ENCODE measurements around the gene CLIC5. TPM values are rescaled to one million over a fixed set of nuclear protein-coding genes. Genes with fewer than 3 reads are reported as not detected.

The CLIC5 gene
- total RNA-seq, 4 donors from 2014 or later: 0.56 to 1.3 (median 1.2) TPM

DNA sequence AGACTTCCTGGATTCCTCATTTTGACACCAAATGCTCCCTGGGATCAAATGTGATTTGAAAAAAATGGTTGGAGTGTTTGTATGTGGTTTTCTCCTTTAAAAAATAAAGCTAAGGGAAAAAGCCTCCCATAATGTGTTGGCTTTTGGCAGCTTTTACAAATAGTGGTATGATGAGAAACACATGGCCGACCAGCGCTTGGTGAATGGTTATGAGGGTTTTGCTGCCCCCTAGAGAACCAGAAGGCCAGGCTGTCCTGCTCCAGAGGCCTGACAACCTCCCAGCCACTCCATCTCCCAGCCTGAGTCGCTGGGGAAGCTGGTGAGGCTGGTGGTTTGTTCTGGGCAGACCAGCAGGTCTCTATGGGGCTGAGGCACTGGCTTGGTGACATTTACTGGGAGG is 69.3 kb downstream of the CLIC5 start:
- H3K9me3 ChIP-seq: no peaks in the 10 kb centered on the region
- WGBS, 2 donors: 68 to 82% methylated on average over 2 to 3 of the region's 3 CpGs
- H3K4me1 ChIP-seq: no peaks in the 10 kb centered on the region
- intact Hi-C loops (cut with DNase I): no loop called here
- no peak overlapping the region for H3K4me3 ChIP-seq
- TF ChIP-seq POLR2A (IDR thresholded peaks at IDR 0.05): no peak
- TF ChIP-seq, protein P1, sequence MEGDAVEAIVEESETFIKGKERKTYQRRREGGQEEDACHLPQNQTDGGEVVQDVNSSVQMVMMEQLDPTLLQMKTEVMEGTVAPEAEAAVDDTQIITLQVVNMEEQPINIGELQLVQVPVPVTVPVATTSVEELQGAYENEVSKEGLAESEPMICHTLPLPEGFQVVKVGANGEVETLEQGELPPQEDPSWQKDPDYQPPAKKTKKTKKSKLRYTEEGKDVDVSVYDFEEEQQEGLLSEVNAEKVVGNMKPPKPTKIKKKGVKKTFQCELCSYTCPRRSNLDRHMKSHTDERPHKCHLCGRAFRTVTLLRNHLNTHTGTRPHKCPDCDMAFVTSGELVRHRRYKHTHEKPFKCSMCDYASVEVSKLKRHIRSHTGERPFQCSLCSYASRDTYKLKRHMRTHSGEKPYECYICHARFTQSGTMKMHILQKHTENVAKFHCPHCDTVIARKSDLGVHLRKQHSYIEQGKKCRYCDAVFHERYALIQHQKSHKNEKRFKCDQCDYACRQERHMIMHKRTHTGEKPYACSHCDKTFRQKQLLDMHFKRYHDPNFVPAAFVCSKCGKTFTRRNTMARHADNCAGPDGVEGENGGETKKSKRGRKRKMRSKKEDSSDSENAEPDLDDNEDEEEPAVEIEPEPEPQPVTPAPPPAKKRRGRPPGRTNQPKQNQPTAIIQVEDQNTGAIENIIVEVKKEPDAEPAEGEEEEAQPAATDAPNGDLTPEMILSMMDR (IDR thresholded peaks at IDR 0.05): no peak
- H3K27ac ChIP-seq: no peak overlapping the region
- no peak for DNase-seq
- H3K36me3 ChIP-seq: no peaks in the 10 kb centered on the region
- H3K27me3 ChIP-seq: peaks cover 0 to 4% (median 0%) of the 10 kb centered on the region in 4 donors

DNA sequence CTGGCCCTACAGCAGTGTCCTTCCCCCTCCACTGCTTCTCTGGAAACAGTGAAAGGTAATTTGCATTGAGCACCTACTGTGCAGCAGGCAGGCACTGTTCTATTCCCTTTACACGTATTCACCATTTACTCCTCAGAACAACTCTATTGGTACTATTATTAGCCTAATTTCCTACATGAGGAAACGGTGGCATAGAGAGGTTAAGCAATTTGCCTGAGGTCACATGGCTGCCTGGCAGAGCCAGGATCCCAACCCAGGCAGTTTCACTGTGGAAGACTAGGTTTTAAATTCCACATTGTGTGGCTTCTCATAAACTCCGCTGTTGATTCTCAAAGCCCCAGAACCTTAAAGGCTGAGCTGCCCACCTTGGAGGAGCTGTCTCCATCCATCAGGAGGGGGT is 72.7 kb downstream of the CLIC5 start:
- no peak for TF ChIP-seq POLR2A (IDR thresholded peaks at IDR 0.05)
- TF ChIP-seq, protein P1 (IDR thresholded peaks at IDR 0.05): no peak
- no peaks in the 10 kb centered on the region for H3K4me1 ChIP-seq
- intact Hi-C loops (cut with DNase I): no loop called here
- H3K27ac ChIP-seq: no peak overlapping the region
- no peaks in the 10 kb centered on the region for H3K36me3 ChIP-seq
- 59 to 72% methylated on average over 3 of the region's 3 CpGs for WGBS, 2 donors
- no peak for DNase-seq
- no peaks in the 10 kb centered on the region for H3K27me3 ChIP-seq
- H3K4me3 ChIP-seq: no peak overlapping the region
- no peaks in the 10 kb centered on the region for H3K9me3 ChIP-seq

DNA sequence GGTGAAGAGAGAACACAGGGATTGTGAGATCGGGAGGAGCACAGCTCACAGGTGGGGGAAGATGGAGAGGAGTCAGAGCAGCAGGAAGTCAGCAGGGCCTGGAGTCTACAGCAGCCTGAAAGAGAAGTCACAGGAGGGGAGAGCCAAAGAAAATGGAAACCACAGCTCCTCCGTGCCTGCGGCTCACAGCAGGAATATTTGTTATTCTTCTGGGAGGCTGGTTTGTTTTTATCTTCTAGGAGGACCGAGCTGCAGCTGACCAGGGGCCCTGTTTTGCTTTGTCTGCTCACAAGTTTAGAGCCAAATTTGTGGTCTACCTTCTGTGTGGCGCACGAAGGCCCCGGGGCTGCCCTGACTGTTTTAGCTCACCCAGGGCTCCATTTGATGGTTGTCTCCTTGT is 81.8 kb downstream of the CLIC5 start:
- no peaks in the 10 kb centered on the region for H3K9me3 ChIP-seq
- H3K36me3 ChIP-seq: no peaks in the 10 kb centered on the region
- no peak overlapping the region for H3K27ac ChIP-seq
- H3K4me3 ChIP-seq: no peak overlapping the region
- 76 to 83% methylated on average over 7 of the region's 7 CpGs for WGBS, 2 donors
- H3K4me1 ChIP-seq: no peaks in the 10 kb centered on the region
- no peaks in the 10 kb centered on the region for H3K27me3 ChIP-seq
- intact Hi-C loops (cut with DNase I): no loop called here
- no peak for DNase-seq
- no peak for TF ChIP-seq POLR2A (IDR thresholded peaks at IDR 0.05)
- TF ChIP-seq, protein P1 (IDR thresholded peaks at IDR 0.05): no peak

DNA sequence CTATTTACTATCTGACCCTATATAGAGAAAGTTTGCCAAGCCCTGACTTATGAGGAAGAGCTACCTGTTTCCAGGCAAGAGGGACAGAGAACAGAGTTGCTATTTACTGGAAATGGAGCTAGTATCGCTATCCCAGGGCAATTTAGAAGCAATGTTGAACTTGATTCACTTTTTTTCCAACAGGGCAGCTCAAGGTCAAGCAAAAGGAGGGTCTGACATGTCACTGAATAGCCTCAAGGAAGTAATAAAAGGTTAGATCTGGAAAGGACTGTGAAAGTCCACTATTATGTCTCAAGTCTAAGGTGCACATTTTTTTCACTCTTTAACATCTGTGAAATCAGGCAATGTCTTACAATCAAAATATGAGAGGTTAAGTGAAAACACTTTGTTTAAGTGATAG is 84.4 kb downstream of the CLIC5 start:
- Histone ChIP-seq H3K9me3 (no peaks in the 10 kb centered on the region), H3K4me1 (no peaks in the 10 kb centered on the region), H3K27ac (no peak overlapping the region), H3K27me3 (no peaks in the 10 kb centered on the region), H3K4me3 (no peak overlapping the region), H3K36me3 (no peaks in the 10 kb centered on the region)
- intact Hi-C loops (cut with DNase I): no loop called here
- DNase-seq: no peak
- TF ChIP-seq POLR2A (IDR thresholded peaks at IDR 0.05): no peak
- TF ChIP-seq, protein P1 (IDR thresholded peaks at IDR 0.05): no peak
- WGBS, 2 donors: 80 to 92% methylated on average over 1 of the region's 1 CpG

DNA sequence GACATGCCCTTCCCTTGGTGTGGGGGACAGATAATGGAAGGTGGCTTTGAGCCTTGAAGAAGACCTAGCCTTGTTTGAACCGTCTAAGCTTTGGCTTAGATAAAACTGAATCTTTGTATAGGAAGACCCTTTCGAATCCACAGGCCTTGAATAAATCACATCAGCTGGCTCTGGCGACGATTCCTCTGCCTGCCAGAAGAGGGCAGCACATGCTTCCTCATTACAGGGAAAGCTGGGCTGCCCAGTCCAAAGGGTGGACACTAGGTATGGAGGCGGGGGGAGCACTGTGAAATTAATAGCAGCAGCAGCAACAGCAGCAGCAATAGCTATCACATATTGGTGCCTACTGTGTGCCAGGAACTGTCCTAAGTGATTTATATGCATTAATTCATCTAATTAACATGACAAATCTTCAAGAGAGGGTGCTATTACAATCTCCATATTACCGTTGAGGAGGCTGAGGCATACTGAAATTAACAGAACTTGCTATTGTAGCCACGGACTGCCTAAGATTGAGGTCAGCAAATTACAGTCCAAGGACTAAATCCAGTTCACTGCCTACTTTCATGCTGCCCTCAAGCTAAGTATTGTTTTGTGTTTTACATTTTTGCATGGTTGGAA is 85.1 kb downstream of the CLIC5 start:
- 18 to 22% methylated on average over 5 to 7 of the region's 7 CpGs for WGBS, 2 donors
- DNase-seq: no peak
- intact Hi-C loops (cut with DNase I): no loop called here

More for the DNA sequence above, 85.1 kb downstream of the CLIC5 start:
- H3K27me3 ChIP-seq: no peaks in the 10 kb centered on the region
- no peaks in the 10 kb centered on the region for H3K4me1 ChIP-seq
- no peak overlapping the region for H3K4me3 ChIP-seq
- H3K9me3 ChIP-seq: no peaks in the 10 kb centered on the region
- H3K36me3 ChIP-seq: no peaks in the 10 kb centered on the region
- H3K27ac ChIP-seq: no peak overlapping the region
- TF ChIP-seq, protein P1 (IDR thresholded peaks at IDR 0.05): peak; percentile 77 to 91 (median 84)
- no peak for TF ChIP-seq POLR2A (IDR thresholded peaks at IDR 0.05)

All from esophagus squamous epithelium (tissue), 5 donors.